ENCODE data around the gene SLC5A6.
"Not testable (repeated sequence)": the region's sequence is repeated elsewhere in the genome, so short reads cannot be mapped to it uniquely, and the experiment has no call there.

The SLC5A6 gene

DNA sequence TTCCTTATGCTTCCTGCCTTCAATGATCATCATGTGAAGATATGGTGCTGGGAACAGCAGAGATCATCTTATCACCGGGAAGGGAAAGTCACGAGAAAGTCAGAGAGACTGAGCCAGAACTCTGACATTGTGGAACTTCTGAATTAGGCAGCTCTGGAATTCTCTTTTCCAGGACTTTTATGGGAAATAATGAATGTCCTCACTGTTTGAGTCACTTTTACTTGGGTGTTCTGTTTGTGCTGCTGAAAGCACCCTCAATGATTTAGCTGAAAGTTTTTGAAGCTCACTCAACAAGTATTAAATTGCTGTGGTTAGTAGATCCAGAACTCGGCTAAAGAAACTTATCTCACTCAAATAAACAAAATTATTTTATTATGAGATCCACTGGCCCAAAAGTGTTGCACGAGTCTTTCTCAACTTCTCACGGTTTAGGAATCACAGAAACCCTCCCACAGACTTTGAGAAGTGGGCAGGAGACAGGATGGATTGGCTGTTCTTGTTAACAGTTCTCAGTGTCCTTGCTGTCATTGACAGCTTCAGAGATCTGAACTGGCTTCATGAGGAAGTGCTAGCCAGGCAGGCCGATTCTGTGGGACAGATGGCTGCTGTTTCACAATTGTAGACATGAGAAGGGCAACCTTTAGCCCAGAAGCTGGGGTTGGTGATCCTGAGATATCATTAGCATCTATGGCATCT lies 26.6 kb downstream of the SLC5A6 start:
- TF ChIP-seq, protein P1, sequence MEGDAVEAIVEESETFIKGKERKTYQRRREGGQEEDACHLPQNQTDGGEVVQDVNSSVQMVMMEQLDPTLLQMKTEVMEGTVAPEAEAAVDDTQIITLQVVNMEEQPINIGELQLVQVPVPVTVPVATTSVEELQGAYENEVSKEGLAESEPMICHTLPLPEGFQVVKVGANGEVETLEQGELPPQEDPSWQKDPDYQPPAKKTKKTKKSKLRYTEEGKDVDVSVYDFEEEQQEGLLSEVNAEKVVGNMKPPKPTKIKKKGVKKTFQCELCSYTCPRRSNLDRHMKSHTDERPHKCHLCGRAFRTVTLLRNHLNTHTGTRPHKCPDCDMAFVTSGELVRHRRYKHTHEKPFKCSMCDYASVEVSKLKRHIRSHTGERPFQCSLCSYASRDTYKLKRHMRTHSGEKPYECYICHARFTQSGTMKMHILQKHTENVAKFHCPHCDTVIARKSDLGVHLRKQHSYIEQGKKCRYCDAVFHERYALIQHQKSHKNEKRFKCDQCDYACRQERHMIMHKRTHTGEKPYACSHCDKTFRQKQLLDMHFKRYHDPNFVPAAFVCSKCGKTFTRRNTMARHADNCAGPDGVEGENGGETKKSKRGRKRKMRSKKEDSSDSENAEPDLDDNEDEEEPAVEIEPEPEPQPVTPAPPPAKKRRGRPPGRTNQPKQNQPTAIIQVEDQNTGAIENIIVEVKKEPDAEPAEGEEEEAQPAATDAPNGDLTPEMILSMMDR (IDR thresholded peaks at IDR 0.05; ENCODE audit: insufficient read depth, missing control alignments) = no peak
- no peak for DNase-seq (ENCODE audit: insufficient read length, low spot score)
- FAIRE-seq = no peak

DNA sequence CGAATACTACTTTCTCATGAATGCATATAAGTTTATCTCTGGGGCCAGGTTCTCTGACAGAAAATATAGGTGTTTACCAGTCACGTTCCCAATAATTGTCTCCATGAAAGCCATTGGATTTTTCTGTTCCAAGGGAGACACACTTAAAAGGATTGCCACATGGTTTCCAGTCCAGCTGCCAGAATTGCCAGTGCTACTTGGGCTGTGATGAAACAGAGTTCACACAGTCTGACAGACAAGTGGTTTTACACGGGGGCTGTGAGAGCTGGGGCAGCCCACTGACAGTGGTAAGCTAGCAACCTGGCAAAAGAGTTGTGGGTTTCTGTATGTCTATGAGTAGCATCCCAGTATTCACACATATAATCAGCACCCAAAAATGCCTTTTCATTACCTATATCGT lies 28.0 kb downstream of the SLC5A6 start:
- FAIRE-seq (no peak), DNase-seq (ENCODE audit: insufficient read length, low spot score) (no peak)
- TF ChIP-seq, protein P1 (IDR thresholded peaks at IDR 0.05; ENCODE audit: insufficient read depth, missing control alignments) = no peak

DNA sequence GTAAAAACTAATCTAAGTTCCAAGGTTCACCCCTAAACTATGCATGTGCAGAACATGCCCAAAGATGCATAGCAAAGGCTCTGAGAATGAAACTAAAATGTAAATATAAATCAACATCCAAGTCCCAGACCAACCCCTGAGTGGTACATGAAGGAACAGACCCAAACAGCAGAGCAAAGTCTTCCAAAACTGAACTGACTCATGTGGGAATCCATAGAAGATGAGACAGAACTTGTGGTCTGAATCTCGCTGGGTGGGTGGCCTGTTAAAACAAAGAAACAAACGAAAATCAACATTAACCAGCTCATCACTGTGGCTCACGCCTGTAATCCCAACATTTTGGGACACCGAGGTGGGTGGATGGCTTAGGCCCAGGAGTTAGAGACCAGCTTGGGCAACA lies 29.7 kb downstream of the SLC5A6 start:
- no peak for DNase-seq (ENCODE audit: insufficient read length, low spot score)
- no peak for FAIRE-seq
- TF ChIP-seq, protein P1 (IDR thresholded peaks at IDR 0.05; ENCODE audit: insufficient read depth, missing control alignments) = no peak

DNA sequence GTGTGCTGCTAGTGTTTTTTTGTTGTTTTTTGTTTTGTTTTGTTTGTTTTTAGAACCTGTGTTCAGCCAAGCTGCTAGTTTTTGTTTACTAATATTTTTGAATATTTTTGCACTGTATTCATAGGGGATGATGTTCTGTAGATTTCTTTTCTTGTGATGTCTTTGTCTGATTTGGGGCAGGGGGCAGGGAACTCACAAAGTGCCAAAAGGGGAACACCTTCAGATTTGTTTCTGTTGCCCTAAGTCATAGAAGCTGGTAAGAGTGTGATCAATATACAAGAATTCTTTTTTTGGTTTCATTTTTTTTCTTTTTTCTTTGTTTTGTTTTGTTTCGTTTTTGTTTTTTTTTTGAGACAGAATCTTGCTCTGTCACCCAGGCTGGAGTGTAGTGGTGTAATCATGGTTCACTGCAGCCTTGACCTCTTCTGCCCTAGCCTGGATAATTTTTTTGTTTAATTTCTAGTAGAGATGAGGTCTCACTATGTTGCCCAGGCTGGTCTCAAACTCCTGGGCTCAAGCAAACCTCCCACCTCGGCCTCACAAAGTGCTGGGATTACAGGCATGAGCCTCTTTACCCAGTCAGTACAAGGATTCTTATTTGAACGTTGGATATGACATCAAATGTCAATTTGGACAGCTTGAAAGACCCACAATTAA lies 32.6 kb downstream of the SLC5A6 start:
- no peak for FAIRE-seq
- TF ChIP-seq, protein P1 (IDR thresholded peaks at IDR 0.05; ENCODE audit: insufficient read depth, missing control alignments) = no peak
- DNase-seq (ENCODE audit: insufficient read length, low spot score) = no peak

DNA sequence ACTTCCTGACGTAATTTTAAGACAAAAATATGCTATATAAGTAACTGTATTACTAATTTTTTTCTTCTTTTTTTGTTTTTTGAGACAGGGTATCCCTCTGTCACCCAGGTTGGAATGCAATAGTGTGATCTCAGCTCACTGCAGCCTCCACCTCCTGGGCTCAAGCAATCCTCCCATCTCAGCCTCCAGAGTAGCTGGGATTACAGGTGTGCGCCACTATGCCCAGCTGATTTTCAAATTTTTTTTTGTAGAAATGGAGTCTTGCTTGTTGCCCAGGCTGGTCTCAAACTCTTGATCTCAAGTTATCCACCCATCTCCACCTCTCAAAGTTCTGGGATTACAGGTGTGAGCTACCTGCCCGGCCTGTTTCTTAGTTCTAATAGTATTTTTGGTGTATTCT lies 33.6 kb downstream of the SLC5A6 start:
- no peak for DNase-seq (ENCODE audit: insufficient read length, low spot score)
- TF ChIP-seq, protein P1 (IDR thresholded peaks at IDR 0.05; ENCODE audit: insufficient read depth, missing control alignments) = no peak
- FAIRE-seq = no peak

DNA sequence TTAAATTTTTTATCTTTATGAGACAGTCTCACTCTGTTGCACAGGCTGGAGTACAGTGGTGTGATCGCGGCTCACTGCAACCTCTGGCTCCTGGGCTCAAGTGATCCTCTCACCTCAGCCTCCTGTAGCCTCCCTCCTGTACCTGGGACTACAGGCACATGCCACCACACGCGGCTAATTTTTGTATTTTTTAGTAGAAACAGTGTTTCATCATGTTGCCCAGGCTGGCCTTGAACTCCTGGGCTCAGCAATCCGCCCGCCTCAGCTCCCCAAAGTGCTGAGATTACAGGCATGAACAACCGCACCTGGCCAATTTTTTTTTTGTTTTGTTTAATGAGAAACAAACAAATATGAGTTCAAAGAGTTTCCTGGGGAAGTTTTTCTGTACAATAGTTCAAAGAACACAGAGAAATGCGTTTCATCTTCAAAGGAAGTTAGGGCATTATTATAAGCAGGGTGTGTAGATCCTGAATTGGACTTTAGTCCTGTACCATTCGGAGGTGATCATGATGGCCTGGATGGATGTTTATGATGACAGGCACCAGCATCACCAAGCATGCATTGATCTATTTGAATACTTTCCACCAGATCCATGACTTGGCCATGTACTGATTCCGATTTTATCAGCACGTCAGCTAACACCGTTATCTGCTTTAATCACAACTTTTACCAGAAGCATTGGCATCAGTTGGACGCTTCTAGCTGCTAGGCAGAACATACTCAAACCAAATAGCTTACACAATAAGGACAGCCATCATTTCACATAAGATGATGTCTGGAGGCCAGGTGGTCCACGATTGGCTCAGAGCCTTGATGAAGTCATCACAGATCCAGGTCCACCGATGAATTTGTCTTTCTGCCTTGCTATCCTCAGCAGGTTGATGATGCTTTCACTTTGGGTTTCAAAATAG lies 34.4 kb downstream of the SLC5A6 start:
- DNase-seq (ENCODE audit: insufficient read length, low spot score) (no peak), FAIRE-seq (no peak)

DNA sequence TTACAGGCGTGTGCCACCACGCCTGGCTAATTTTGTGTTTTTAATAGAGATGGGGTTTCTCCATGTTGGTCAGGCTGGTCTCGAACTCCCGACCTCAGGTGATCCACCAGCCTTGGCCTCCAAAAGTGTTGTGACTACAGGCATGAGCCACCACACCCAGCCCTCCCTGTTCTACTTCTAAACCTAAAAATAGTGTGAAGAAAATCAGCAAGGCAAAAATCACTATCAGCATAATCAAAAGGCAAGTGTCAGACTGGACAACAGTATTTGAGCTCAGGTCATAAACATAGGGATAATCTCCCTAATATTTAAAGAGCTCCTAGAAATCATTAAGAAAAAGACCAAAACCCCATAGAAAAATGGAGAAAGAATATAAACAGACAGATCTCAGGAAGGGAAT lies 36.3 kb downstream of the SLC5A6 start:
- FAIRE-seq; DNase-seq (ENCODE audit: insufficient read length, low spot score): not testable (repeated sequence)

More for the DNA sequence above, 34.4 kb downstream of the SLC5A6 start:
- TF ChIP-seq, protein P1 (IDR thresholded peaks at IDR 0.05; ENCODE audit: insufficient read depth, missing control alignments) = no peak
